HepG2 (cell line): Measurements from ENCODE around the gene GLIPR1L2. TPM values are rescaled to one million over a fixed set of nuclear protein-coding genes. Genes with fewer than 3 reads are reported as not detected.
A peak's percentile ranks its signal among the peaks of the same experiment; 100 is the strongest.

Experiments used
- ARID3A ChIP-seq: IDR thresholded peaks from 2 replicates; pipeline ENCODE4 v1.6.1; 2012; ENCODE audit warnings: low read depth, low read length, improper control_type of control experiment
- ATF5 ChIP-seq: sonication (generic); formaldehyde crosslinking; IDR thresholded peaks from 2 replicates; pipeline ENCODE4 v1.4.0; 2020; ENCODE audit warnings: mild to moderate bottlenecking, low read depth, missing genetic modification reagents
- EHMT2 ChIP-seq: fragments of 200-600 bp; sonication (generic); IDR thresholded peaks from 2 replicates; pipeline ENCODE4 v1.7.0; 2017; ENCODE audit warnings: antibody characterized with exemption, low read depth, low read length, borderline replicate concordance
- GLMP ChIP-seq: sonication (generic); formaldehyde crosslinking; IDR thresholded peaks from 2 replicates; pipeline ENCODE4 v1.9.0; 2021; ENCODE audit warnings: missing genetic modification reagents, mild to moderate bottlenecking, borderline replicate concordance
- KDM2A ChIP-seq: sonication (generic); formaldehyde crosslinking; IDR thresholded peaks from 2 replicates; pipeline ENCODE4 v1.4.0; 2020; ENCODE audit warnings: low read depth, missing genetic modification reagents, borderline replicate concordance
- KLF13 ChIP-seq: sonication (generic); formaldehyde crosslinking; IDR thresholded peaks from 2 replicates; pipeline ENCODE4 v1.4.0; 2020; ENCODE audit warnings: mild to moderate bottlenecking, missing genetic modification reagents
- KLF9 ChIP-seq: IDR thresholded peaks from 2 replicates; pipeline ENCODE4 v1.6.1; 2016; ENCODE audit warnings: low read depth
- MZF1 ChIP-seq: sonication (generic); formaldehyde crosslinking; IDR thresholded peaks from 2 replicates; pipeline ENCODE4 v1.8.1; 2023; ENCODE audit warnings: mild to moderate bottlenecking, missing genetic modification reagents, borderline replicate concordance
- NCOA2 ChIP-seq: sonication (generic); formaldehyde crosslinking; IDR thresholded peaks from 2 replicates; pipeline ENCODE4 v1.8.0; 2022; ENCODE audit warnings: inconsistent platforms
- NFATC3 ChIP-seq: sonication (generic); formaldehyde crosslinking; IDR thresholded peaks from 2 replicates; pipeline ENCODE4 v1.5.1; 2020; ENCODE audit warnings: mild to moderate bottlenecking, missing genetic modification reagents
- NFE2L2 ChIP-seq: fragments of 150-350 bp; IDR thresholded peaks from 2 replicates; pipeline ENCODE4 v1.6.1; 2014; ENCODE audit warnings: low read length
- RERE ChIP-seq: IDR thresholded peaks from 2 replicates; pipeline ENCODE4 v1.6.1; 2016; ENCODE audit warnings: low read depth, missing genetic modification reagents, missing compliant biosample characterization
- SCMH1 ChIP-seq: sonication (generic); formaldehyde crosslinking; IDR thresholded peaks from 2 replicates; pipeline ENCODE4 v1.9.0; 2021; ENCODE audit warnings: missing genetic modification reagents, mild to moderate bottlenecking, borderline replicate concordance
- STAT6 ChIP-seq: sonication (generic); formaldehyde crosslinking; IDR thresholded peaks from 2 replicates; pipeline ENCODE4 v1.4.0; 2020; ENCODE audit warnings: missing genetic modification reagents, mild to moderate bottlenecking, borderline replicate concordance
- ZFP41 ChIP-seq: sonication (generic); formaldehyde crosslinking; IDR thresholded peaks from 2 replicates; pipeline ENCODE4 v1.4.0; 2020; ENCODE audit warnings: mild to moderate bottlenecking, missing genetic modification reagents, borderline replicate concordance
- ZMYM4 ChIP-seq: sonication (generic); formaldehyde crosslinking; IDR thresholded peaks from 2 replicates; pipeline ENCODE4 v1.8.1; 2023; ENCODE audit warnings: mild to moderate bottlenecking, missing genetic modification reagents
- ZNF331 ChIP-seq: sonication (generic); formaldehyde crosslinking; IDR thresholded peaks from 2 replicates; pipeline ENCODE4 v1.4.0; 2020; ENCODE audit warnings: missing genetic modification reagents
- ZNF570 ChIP-seq: sonication (generic); formaldehyde crosslinking; IDR thresholded peaks from 2 replicates; pipeline ENCODE4 v1.4.0; 2020; ENCODE audit warnings: mild to moderate bottlenecking, missing genetic modification reagents, borderline replicate concordance
- polyA plus RNA-seq, 8 experiments: library from polyadenylated mRNA; depleted of rRNA in 3 of 8; stranded (reverse) in 7 of 8; unstranded in 1 of 8; fragments of >200 nt; fragmentation: Illumina TruSeq in 4 of 8; extraction: Trizol in 4 of 8; gene quantifications; 2 replicates each; pipeline versions ENCODE4 v1.2.1 to v1.2.3, GENCODE V29; 2011 to 2016; ENCODE audit warnings: low read depth in 4 of 8, missing spikeins in 1 of 8, mixed read lengths in 1 of 8; ENCODE audit not compliant: insufficient read depth in 1 of 8
- total RNA-seq, 5 experiments: library from RNA; depleted of rRNA; stranded (reverse); fragments of >200 nt; fragmentation: Illumina TruSeq; extraction: Trizol; gene quantifications; 2 replicates each; pipeline ENCODE4 v1.2.3, GENCODE V29; 2016; ENCODE audit warnings: low read depth in 1 of 5

GLIPR1L2 gene
- total and polyA plus RNA-seq, 2 of the 13 experiments (the other 11 are each of a cell fraction or from before 2014, with no cell fraction given): not detected

GRCh38 chr12:75444429-75445136, 53.7 kb downstream of the GLIPR1L2 start (continued):
- TF ChIP-seq RERE (CRISPR knock-in tag) (no peak), ZMYM4 (CRISPR knock-in tag) (0 out of 2 replicates have a peak, but pooled peaks have one; percentile 25), MZF1 (CRISPR knock-in tag) (no peak), ZNF331 (CRISPR knock-in tag) (no peak), ZFP41 (CRISPR knock-in tag) (no peak), NCOA2 (CRISPR knock-in tag) (peak; percentile 48), ATF5 (no peak), NFE2L2 (no peak), STAT6 (no peak), GLMP (CRISPR knock-in tag) (no peak), SCMH1 (CRISPR knock-in tag) (no peak), KLF13 (CRISPR knock-in tag) (no peak), EHMT2 (no peak), ZNF570 (no peak), KDM2A (CRISPR knock-in tag) (no peak), NFATC3 (CRISPR knock-in tag) (no peak), ARID3A (no peak), KLF9 (no peak)
